22Rv1 (cell line): ENCODE data around the gene RTP5.
"Not testable (repeated sequence)": the region's sequence is repeated elsewhere in the genome, so short reads cannot be mapped to it uniquely, and the experiment has no call there.

Source experiments
- H3K27ac ChIP-seq: fragments of 450-650 bp; 2 replicates; pipeline ENCODE4 v1.5.1; 2017
- ZFX ChIP-seq: fragments of 450-650 bp; IDR thresholded peaks from 2 replicates; pipeline ENCODE4 v1.6.1; 2017; ENCODE audit warnings: antibody characterized with exemption, borderline replicate concordance
- TF ChIP-seq, protein P1 (sequence below): fragments of 450-650 bp; IDR thresholded peaks from 2 replicates; pipeline ENCODE4 v1.5.1; 2017; ENCODE audit warnings: mild to moderate bottlenecking

RTP5 gene

DNA sequence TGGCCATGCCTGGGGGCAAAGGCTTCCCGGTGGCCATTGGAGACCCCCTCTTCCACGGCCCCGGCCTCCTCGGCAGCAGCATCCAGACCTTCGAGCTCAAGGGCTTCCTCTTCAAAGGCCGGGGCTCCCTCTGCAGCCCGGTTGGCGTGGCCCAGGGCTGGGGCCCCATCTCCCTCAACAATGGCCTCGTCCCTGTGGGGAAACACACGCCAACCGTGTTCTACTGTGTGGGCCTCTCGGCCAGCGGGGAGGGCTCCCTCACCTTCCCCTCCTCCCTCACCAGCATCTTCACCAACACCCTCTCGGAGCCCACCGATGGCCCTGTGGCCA is 2.7 kb downstream of the RTP5 start:
- TF ChIP-seq ZFX: no peak
- TF ChIP-seq, protein P1, sequence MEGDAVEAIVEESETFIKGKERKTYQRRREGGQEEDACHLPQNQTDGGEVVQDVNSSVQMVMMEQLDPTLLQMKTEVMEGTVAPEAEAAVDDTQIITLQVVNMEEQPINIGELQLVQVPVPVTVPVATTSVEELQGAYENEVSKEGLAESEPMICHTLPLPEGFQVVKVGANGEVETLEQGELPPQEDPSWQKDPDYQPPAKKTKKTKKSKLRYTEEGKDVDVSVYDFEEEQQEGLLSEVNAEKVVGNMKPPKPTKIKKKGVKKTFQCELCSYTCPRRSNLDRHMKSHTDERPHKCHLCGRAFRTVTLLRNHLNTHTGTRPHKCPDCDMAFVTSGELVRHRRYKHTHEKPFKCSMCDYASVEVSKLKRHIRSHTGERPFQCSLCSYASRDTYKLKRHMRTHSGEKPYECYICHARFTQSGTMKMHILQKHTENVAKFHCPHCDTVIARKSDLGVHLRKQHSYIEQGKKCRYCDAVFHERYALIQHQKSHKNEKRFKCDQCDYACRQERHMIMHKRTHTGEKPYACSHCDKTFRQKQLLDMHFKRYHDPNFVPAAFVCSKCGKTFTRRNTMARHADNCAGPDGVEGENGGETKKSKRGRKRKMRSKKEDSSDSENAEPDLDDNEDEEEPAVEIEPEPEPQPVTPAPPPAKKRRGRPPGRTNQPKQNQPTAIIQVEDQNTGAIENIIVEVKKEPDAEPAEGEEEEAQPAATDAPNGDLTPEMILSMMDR: no peak
- no peak overlapping the region for H3K27ac ChIP-seq

DNA sequence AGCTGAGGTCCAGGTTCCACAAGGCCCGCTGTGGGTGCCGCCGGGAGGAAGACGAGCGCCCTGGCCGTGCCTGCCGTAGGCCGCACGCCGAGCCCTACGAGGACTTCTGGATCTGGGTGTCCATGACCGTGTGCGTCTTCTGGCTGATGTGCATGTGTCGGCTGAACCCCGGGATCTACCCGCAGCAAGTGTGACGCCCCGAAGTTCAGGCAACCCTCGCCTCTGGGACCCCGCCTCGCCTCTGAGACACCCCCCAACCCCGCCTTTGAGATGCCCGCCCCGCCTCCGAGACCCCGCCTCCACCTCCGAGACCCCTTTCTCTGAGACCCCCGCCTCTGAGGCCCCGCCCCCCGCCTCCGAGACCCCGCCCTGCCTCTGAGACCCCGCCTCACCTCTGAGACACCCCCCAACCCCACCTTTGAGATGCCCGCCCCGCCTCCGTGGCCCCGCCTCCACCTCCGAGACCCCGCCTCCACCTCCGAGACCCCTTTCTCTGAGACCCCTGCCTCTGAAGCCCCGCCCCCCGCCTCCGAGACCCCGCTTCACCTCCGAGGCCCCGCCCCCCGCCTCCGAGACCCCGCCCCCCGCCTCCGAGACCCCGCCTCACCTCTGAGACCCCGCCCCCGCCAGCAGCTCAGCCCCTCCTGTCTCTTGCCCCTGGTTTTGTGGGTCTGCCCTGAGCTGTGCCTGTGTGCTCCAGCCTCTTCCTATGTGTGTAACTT is 3.7 kb downstream of the RTP5 start:
- TF ChIP-seq, protein P1: no peak
- no peak for TF ChIP-seq ZFX
- H3K27ac ChIP-seq: no peak overlapping the region

DNA sequence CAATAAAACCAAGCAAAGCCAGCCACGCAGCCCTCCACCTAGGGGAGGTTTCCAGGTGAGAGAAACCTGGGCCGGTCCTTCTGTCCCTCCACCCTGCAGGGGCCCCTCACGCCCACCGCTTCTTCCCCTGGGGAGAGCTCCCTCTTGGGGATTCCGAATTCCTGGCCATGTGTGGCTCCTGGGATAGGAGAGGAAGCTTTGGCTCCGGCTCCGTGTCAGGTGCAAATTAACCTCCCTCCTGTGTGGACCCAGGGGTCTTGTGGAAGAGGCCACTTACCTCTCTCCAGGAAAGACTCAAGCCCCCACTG is 4.2 kb downstream of the RTP5 start:
- TF ChIP-seq, protein P1: no peak
- no peak for TF ChIP-seq ZFX
- no peak overlapping the region for H3K27ac ChIP-seq

DNA sequence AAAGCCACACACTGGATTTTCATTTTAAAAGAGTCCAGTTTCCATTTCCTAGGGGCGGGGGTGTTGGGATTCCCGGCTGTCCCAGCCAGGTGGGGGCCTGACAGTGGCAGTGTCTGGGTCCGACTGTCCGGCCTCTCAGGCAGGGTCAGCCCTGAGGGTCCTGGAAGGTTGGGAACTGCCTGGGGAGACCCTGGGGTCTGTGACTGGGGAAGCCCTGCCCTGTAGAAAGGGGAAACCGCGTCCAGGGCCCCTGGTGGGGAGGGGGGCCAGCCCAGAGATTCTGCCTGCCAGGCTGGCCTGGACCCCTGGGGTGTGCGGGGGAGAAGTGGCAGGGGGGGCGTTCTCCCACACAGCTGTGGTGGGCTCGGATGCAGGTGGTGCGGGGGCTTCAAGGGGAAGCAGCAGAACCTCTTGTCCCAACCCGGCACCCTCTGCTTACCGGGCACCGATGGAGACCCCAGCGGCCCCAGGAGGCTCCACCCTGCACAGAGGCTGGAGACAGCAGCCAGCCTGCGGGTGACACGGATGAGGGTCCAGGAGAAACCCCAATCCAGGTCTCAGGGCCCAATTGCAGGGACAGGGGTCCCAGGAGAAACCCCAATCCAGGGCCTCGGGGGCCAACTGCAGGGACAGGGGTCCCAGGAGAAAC is 4.9 kb downstream of the RTP5 start:
- TF ChIP-seq, protein P1: no peak
- TF ChIP-seq ZFX: no peak
- H3K27ac ChIP-seq: no peak overlapping the region

DNA sequence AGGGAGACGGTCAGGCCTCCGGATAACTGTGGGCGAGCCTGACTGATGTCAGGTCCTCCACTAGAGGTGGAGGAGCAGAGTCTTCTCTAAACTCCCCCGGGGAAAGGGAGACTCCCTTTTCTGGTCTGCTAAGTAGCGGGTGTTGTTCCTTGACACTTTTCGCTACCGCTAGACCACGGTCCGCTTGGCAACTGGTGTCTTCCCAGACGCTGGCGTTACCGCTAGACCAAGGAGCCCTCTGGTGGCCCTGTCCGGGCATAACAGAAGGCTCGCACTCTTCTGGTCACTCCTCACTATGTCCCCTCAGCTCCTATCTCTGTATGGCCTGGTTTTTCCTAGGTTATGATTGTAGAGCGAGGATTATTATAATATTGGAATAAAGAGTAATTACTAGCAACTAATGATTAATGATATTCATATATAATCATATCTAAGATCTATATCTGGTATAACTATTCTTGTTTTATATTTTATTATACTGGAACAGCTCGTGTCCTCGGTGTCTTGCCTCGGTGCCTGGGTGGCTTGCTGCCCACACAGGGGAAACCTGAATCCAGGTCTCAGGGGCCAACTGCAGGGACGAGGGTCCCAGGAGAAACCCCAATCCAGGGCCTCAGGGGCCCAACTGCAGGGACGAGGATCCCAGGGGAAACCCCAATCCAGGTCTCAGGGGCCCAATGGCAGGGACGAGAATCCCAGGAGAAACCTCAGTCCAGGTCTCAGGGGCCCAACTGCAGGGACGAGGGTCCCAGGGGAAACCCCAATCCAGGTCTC is 6.4 kb downstream of the RTP5 start:
- not testable (repeated sequence) for H3K27ac ChIP-seq
- TF ChIP-seq, protein P1: peak; percentile 64

DNA sequence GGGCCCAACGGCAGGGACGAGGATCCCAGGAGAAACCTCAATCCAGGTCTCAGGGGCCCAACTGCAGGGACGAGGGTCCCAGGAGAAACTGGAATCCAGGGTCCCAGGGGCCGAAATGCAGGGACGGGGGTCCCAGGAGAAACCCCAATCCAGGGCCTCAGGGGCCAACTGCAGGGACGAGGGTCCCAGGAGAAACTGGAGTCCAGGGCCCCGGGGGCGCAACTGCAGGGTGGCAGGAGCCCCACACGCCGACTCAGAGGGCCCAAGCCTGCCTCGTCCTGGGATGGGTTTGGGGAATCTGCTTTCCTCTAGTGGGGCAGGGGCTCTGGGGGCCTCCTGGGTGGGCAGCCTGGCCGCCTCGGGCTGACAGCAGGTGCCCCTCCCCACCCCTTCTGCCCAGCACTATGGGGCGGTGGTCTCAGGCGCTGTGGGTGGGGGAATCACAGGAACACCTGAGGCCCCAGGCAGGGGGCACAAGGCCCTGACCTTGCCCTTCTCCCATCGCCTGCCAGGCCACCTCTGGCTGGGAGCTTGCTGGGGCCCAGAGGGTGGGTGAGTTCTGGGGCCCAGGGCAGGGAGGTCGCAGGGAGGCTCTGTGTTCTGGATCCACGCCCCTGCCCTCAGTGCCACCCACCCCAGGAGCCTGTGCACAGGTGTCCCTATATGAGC is 7.1 kb downstream of the RTP5 start:
- no peak overlapping the region for H3K27ac ChIP-seq
- no peak for TF ChIP-seq ZFX
- TF ChIP-seq, protein P1: no peak
